CD14-positive monocyte (primary cell): ENCODE measurements around the gene EIF2B2. TPM values are rescaled to one million over a fixed set of nuclear protein-coding genes. Genes with fewer than 3 reads are reported as not detected.

Experiments
- DNase-seq, 3 donors: peaks; one replicate each; pipeline ENCODE4 v3.0.0-alpha.2; 2011 to 2022
- H2AFZ ChIP-seq: 2 replicates; pipeline ENCODE4 v1.6.0; 2012; ENCODE audit warnings: mild to moderate bottlenecking, low read depth, low read length, inconsistent platforms; ENCODE audit not compliant: insufficient read depth, poor library complexity, severe bottlenecking
- H3K27ac ChIP-seq, 2 donors: 1 replicate in 1 of 2; 2 replicates in 1 of 2; pipeline ENCODE4 v1.5.1; 2012 to 2013; ENCODE audit warnings: low read length in 2 of 2, control low read depth in 1 of 2, inconsistent platforms in 1 of 2, low read depth in 1 of 2, mild to moderate bottlenecking in 1 of 2
- H3K27me3 ChIP-seq, 2 donors: one replicate each; pipeline versions ENCODE4 v1.6.0 to v1.6.1; 2011 to 2013; ENCODE audit warnings: low read length in 2 of 2; ENCODE audit not compliant: control insufficient read depth in 2 of 2, insufficient read depth in 2 of 2
- H3K36me3 ChIP-seq, 2 donors: replicated peaks in 1 of 2; 1 replicate in 1 of 2; 2 replicates in 1 of 2; pipeline versions ENCODE4 v1.5.1 to v1.6.1; 2012 to 2013; ENCODE audit warnings: low read length in 2 of 2, control low read depth in 1 of 2, inconsistent platforms in 1 of 2, mild to moderate bottlenecking in 1 of 2; ENCODE audit not compliant: insufficient read depth in 2 of 2, control insufficient read depth in 1 of 2
- H3K4me1 ChIP-seq, 2 donors: 1 replicate in 1 of 2; 2 replicates in 1 of 2; pipeline versions ENCODE4 v1.5.1 to v1.6.1; 2012 to 2013; ENCODE audit warnings: low read length in 2 of 2, control low read depth in 1 of 2, inconsistent platforms in 1 of 2, mild to moderate bottlenecking in 1 of 2, moderate library complexity in 1 of 2; ENCODE audit not compliant: insufficient read depth in 2 of 2, control insufficient read depth in 1 of 2
- H3K4me2 ChIP-seq: replicated peaks from 2 replicates; pipeline ENCODE3; 2012; ENCODE audit warnings: low read length, moderate library complexity, mild to moderate bottlenecking; ENCODE audit not compliant: poor library complexity, severe bottlenecking; ENCODE audit errors: extremely low read depth
- H3K4me3 ChIP-seq, 3 experiments: fragments of 200-600 bp in 1 of 3; sonication (generic) in 1 of 3; replicated peaks in 1 of 3; 1 replicate in 2 of 3; 2 replicates in 1 of 3; pipeline ENCODE4 v1.5.1; 2011 to 2013; ENCODE audit warnings: low read length in 3 of 3, mild to moderate bottlenecking in 3 of 3, control low read depth in 2 of 3, low read depth in 2 of 3, inconsistent platforms in 1 of 3, moderate library complexity in 1 of 3
- H3K79me2 ChIP-seq: 2 replicates; pipeline ENCODE4 v1.6.0; 2012; ENCODE audit warnings: mild to moderate bottlenecking, control low read depth, inconsistent platforms, low read length, moderate library complexity; ENCODE audit not compliant: insufficient read depth
- H3K9ac ChIP-seq: 2 replicates; pipeline ENCODE4 v1.6.0; 2017; ENCODE audit warnings: low read length, mild to moderate bottlenecking; ENCODE audit not compliant: insufficient read depth, poor library complexity, severe bottlenecking
- H3K9me3 ChIP-seq, 2 donors: replicated peaks in 1 of 2; 1 replicate in 1 of 2; 2 replicates in 1 of 2; pipeline versions ENCODE4 v1.5.1 to v1.6.1; 2012 to 2013; ENCODE audit warnings: low read length in 2 of 2, control low read depth in 1 of 2; ENCODE audit not compliant: control insufficient read depth in 1 of 2, insufficient read depth in 1 of 2
- H4K20me1 ChIP-seq: 2 replicates; pipeline ENCODE4 v1.6.0; 2012; ENCODE audit warnings: mild to moderate bottlenecking, low read length, control low read depth, moderate library complexity; ENCODE audit not compliant: insufficient read depth
- H3K27ac Mint-ChIP-seq, 7 donors: one replicate each; pipeline ENCODE4 v1.8.0; 2020; ENCODE audit warnings: mild to moderate bottlenecking in 7 of 7, mixed read lengths in 7 of 7, moderate library complexity in 6 of 7, inconsistent platforms in 2 of 7
- H3K27me3 Mint-ChIP-seq, 3 donors: one replicate each; pipeline ENCODE4 v1.8.0; 2021 to 2022; ENCODE audit warnings: low read depth in 3 of 3, mild to moderate bottlenecking in 3 of 3, mixed read lengths in 3 of 3, moderate library complexity in 3 of 3, inconsistent platforms in 1 of 3
- H3K36me3 Mint-ChIP-seq, 2 donors: one replicate each; pipeline ENCODE4 v1.8.0; 2020; ENCODE audit warnings: mixed read lengths in 2 of 2, inconsistent platforms in 1 of 2, mild to moderate bottlenecking in 1 of 2
- H3K4me1 Mint-ChIP-seq: one replicate; pipeline ENCODE4 v1.8.0; 2020; ENCODE audit warnings: mild to moderate bottlenecking, mixed read lengths
- H3K4me3 Mint-ChIP-seq, 2 donors: one replicate each; pipeline ENCODE4 v1.8.0; 2020; ENCODE audit warnings: mild to moderate bottlenecking in 2 of 2, mixed read lengths in 2 of 2, moderate library complexity in 1 of 2
- H3K9me3 Mint-ChIP-seq, 7 donors: one replicate each; pipeline ENCODE4 v1.8.0; 2020 to 2022; ENCODE audit warnings: mixed read lengths in 7 of 7, mild to moderate bottlenecking in 6 of 7, moderate library complexity in 6 of 7, inconsistent platforms in 2 of 7
- CTCF ChIP-seq: fragments of 200-600 bp; IDR thresholded peaks from one replicate; pipeline ENCODE4 v1.8.0; 2022; ENCODE audit warnings: antibody characterized with exemption, mild to moderate bottlenecking
- whole genome bisulfite sequencing: methylation state at CpG from one replicate; pipeline ENCODE4 v1.1.5; 2013; ENCODE audit warnings: missing lambda C conversion rate; ENCODE audit not compliant: insufficient coverage; 5-methylcytosine and 5-hydroxymethylcytosine counted together
- intact Hi-C, 2 donors: fragments of 100-400 bp; cut with micrococcal nuclease; formaldehyde crosslinking; loops; one replicate each; pipeline versions ENCODE4 v1.15.0 to v1.15.1; 2023
- polyA plus RNA-seq, 3 donors: library from polyadenylated mRNA; depleted of rRNA in 1 of 3; unstranded in 2 of 3; stranded (reverse) in 1 of 3; fragments of 300-500 nt in 2 of 3; fragments of >200 nt in 1 of 3; fragmentation: Illumina TruSeq in 2 of 3; gene quantifications; 1 replicate in 2 of 3; 2 replicates in 1 of 3; pipeline ENCODE4 v1.2.3, GENCODE V29; 2012 to 2021

The EIF2B2 gene
- polyA plus RNA-seq, 3 donors = 20.8 to 26.3 (median 23.9) TPM

- H3K27ac ChIP-seq = no peak overlapping the region
- H3K27me3 ChIP-seq = no peaks in the 10 kb centered on the region
- no peaks in the 10 kb centered on the region for H4K20me1 ChIP-seq
- H3K9ac ChIP-seq = no peak overlapping the region
- H3K4me3 ChIP-seq = no peak overlapping the region
- H3K9me3 ChIP-seq = no peaks in the 10 kb centered on the region
- Mint-ChIP-seq H3K4me3 (no peak overlapping the region), H3K4me1 (no peaks in the 10 kb centered on the region), H3K27me3 (no peaks in the 10 kb centered on the region), H3K27ac (no peak overlapping the region), H3K36me3 (peaks cover 66 to 87% of the 10 kb centered on the region in 2 donors), H3K9me3 (no peaks in the 10 kb centered on the region)
- H2AFZ ChIP-seq = no peak overlapping the region
- 100% methylated on average over 1 of the region's 2 CpGs for WGBS
- TF ChIP-seq CTCF = no peak
- no peaks in the 10 kb centered on the region for H3K79me2 ChIP-seq
- DNase-seq = no peak
- intact Hi-C loops = no loop called here
- no peak overlapping the region for H3K4me2 ChIP-seq
- peaks cover 52 to 80% of the 10 kb centered on the region in 2 donors for H3K36me3 ChIP-seq
- no peaks in the 10 kb centered on the region for H3K4me1 ChIP-seq
Measured at GRCh38 chr14:75032939-75033338, 30.2 kb downstream of the EIF2B2 start.

- H3K4me2 ChIP-seq = no peak overlapping the region
- H3K9me3 ChIP-seq = no peaks in the 10 kb centered on the region
- peaks cover 47 to 63% of the 10 kb centered on the region in 2 donors for H3K36me3 Mint-ChIP-seq
- H3K27me3 ChIP-seq = no peaks in the 10 kb centered on the region
- intact Hi-C loops = no loop called here
- TF ChIP-seq CTCF = no peak
- WGBS = no CpG with 5 or more reads among the region's 1 CpG
- H3K27ac Mint-ChIP-seq = no peak overlapping the region
- H3K27ac ChIP-seq = no peak overlapping the region
- no peaks in the 10 kb centered on the region for H3K79me2 ChIP-seq
- H3K9ac ChIP-seq = no peak overlapping the region
- no peaks in the 10 kb centered on the region for H3K27me3 Mint-ChIP-seq
- H3K4me1 Mint-ChIP-seq = peaks cover 6% of the 10 kb centered on the region
- no peak for DNase-seq
- no peaks in the 10 kb centered on the region for H3K9me3 Mint-ChIP-seq
- H3K4me3 ChIP-seq = no peak overlapping the region
- H4K20me1 ChIP-seq = no peaks in the 10 kb centered on the region
- no peaks in the 10 kb centered on the region for H3K4me1 ChIP-seq
- H3K36me3 ChIP-seq = peaks cover 37 to 62% of the 10 kb centered on the region in 2 donors
- H2AFZ ChIP-seq = no peak overlapping the region
- no peak overlapping the region for H3K4me3 Mint-ChIP-seq
Measured at GRCh38 chr14:75040507-75040906, 37.8 kb downstream of the EIF2B2 start.
